H1 (cell line): ENCODE measurements around the gene PRKD1.

Experiments
- CTCF ChIP-seq, 3 experiments: IDR thresholded peaks; 1 replicate in 2 of 3; 2 replicates in 1 of 3; pipeline versions ENCODE4 v1.5.1 to v1.6.1; 2011; ENCODE audit warnings: low read length in 3 of 3, mild to moderate bottlenecking in 3 of 3, inconsistent platforms in 2 of 3, low read depth in 1 of 3, moderate library complexity in 1 of 3; ENCODE audit not compliant: insufficient read depth in 1 of 3; ENCODE audit errors: control extremely low read depth in 1 of 3
- EP300 ChIP-seq, 2 experiments: IDR thresholded peaks; 1 replicate in 1 of 2; 2 replicates in 1 of 2; pipeline ENCODE4 v1.6.1; 2011 to 2012; ENCODE audit warnings: low read depth in 2 of 2, low read length in 2 of 2, mild to moderate bottlenecking in 2 of 2, borderline replicate concordance in 1 of 2, inconsistent platforms in 1 of 2, moderate library complexity in 1 of 2
- GTF2F1 ChIP-seq: IDR thresholded peaks from 2 replicates; pipeline ENCODE4 v1.6.1; 2012; ENCODE audit warnings: low read depth, low read length, improper control_type of control experiment, borderline replicate concordance
- JUND ChIP-seq: IDR thresholded peaks from 2 replicates; pipeline ENCODE4 v1.6.1; 2011; ENCODE audit warnings: mild to moderate bottlenecking, improper control_type of control experiment, low read length
- RAD21 ChIP-seq, 2 experiments: IDR thresholded peaks in 1 of 2; conservative IDR thresholded peaks in 1 of 2; 2 replicates each; pipeline ENCODE4 v1.6.1; 2011; ENCODE audit warnings: low read depth in 2 of 2, low read length in 2 of 2, improper control_type of control experiment in 1 of 2, inconsistent platforms in 1 of 2, mild to moderate bottlenecking in 1 of 2, moderate library complexity in 1 of 2
- RNF2 ChIP-seq: fragments of 200-900, 300-1000 bp; sonication (generic); IDR thresholded peaks from 2 replicates; pipeline ENCODE4 v1.7.1; 2016; ENCODE audit warnings: borderline replicate concordance, low read depth, mild to moderate bottlenecking, antibody characterized with exemption, low read length; ENCODE audit not compliant: poor library complexity, severe bottlenecking; ENCODE audit errors: missing control alignments
- TF ChIP-seq, protein P1 (sequence below): IDR thresholded peaks from 2 replicates; pipeline ENCODE4 v1.6.1; 2011; ENCODE audit warnings: low read length, improper control_type of control experiment
- TF ChIP-seq, protein P2 (sequence below): IDR thresholded peaks from 2 replicates; pipeline ENCODE4 v1.6.1; 2012; ENCODE audit warnings: inconsistent platforms

- TF ChIP-seq GTF2F1 (no peak), CTCF (IDR thresholded peaks at IDR 0.05; ENCODE audit: control extremely low read depth in 1 of 3, insufficient read depth in 1 of 3, low read depth in 1 of 3, low read length in 3 of 3) (no peak), RAD21 (IDR thresholded peaks at IDR 0.05 in 1 of 2, conservative IDR thresholded peaks at IDR 0.05 in 1 of 2; ENCODE audit: low read depth in 2 of 2, low read length in 2 of 2) (no peak), RNF2 (no peak), JUND (no peak), EP300 (IDR thresholded peaks at IDR 0.05; ENCODE audit: borderline replicate concordance in 1 of 2, low read depth in 2 of 2, low read length in 2 of 2) (no peak)
- TF ChIP-seq, protein P1, sequence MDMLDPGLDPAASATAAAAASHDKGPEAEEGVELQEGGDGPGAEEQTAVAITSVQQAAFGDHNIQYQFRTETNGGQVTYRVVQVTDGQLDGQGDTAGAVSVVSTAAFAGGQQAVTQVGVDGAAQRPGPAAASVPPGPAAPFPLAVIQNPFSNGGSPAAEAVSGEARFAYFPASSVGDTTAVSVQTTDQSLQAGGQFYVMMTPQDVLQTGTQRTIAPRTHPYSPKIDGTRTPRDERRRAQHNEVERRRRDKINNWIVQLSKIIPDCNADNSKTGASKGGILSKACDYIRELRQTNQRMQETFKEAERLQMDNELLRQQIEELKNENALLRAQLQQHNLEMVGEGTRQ, result no peak
- TF ChIP-seq, protein P2, sequence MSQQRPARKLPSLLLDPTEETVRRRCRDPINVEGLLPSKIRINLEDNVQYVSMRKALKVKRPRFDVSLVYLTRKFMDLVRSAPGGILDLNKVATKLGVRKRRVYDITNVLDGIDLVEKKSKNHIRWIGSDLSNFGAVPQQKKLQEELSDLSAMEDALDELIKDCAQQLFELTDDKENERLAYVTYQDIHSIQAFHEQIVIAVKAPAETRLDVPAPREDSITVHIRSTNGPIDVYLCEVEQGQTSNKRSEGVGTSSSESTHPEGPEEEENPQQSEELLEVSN, result no peak
Measured at GRCh38 chr14:29858299-29858698, 69.3 kb downstream of the PRKD1 start.
